Suprapubic skin (tissue), 4 donors: ENCODE measurements around the gene AGMO.

Experiments
- EP300 ChIP-seq: sonication (generic); formaldehyde crosslinking; IDR thresholded peaks from one replicate; pipeline ENCODE4 v1.6.1; 2017; ENCODE audit warnings: antibody characterized with exemption
- POLR2A ChIP-seq, 2 donors: fragments of 450-650 bp; IDR thresholded peaks; one replicate each; pipeline ENCODE4 v1.6.1; 2017; ENCODE audit warnings: antibody characterized with exemption in 2 of 2, mild to moderate bottlenecking in 2 of 2, moderate library complexity in 2 of 2
- POLR2AphosphoS5 ChIP-seq, 3 donors: sonication (generic); formaldehyde crosslinking; IDR thresholded peaks; one replicate each; pipeline ENCODE4 v1.6.1; 2017; ENCODE audit warnings: antibody characterized with exemption in 3 of 3
- TF ChIP-seq, protein P1 (sequence below), 2 donors: fragments of 200-600 bp in 1 of 2; fragments of 450-650 bp in 1 of 2; sonication (generic) in 1 of 2; IDR thresholded peaks; one replicate each; pipeline ENCODE4 v1.5.1; 2016 to 2019; ENCODE audit warnings: antibody characterized with exemption in 2 of 2, mild to moderate bottlenecking in 1 of 2, moderate library complexity in 1 of 2

DNA sequence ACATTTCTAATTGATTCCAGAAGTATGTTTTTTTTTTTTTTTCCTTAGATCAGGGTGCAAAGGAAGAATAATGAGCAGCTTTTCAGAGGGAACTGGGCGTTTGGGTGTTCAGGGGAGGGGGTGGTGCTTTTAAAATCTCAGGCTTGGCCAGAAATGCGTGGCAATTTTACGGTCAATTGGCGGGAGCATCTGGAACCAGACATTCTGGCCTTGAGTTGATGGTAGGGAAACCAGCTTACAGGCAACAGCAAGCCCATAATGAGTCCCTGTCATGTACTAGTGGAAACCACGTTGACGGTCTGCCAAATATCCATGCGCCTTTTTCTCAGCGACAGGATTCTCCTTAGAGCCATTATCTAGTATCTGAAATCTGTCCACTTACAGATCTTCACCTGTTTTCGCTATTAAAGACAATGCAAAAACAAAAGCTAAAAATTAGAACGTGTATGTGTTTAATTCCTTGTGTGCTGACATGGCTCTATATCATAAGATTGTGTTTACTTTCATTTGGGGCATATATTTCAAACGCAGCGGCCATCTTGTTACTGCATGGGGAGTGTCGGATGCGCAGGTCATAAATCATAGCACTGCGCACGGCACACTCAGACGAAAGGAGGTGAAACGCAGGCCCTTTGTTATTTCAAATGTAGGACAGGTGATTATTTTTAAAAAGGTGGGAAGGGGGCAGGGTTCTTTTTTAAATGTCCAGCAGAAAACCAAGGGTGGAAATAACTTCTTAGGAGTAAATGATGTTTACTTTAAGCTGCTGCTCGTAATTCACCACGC is 209.2 kb downstream of the AGMO start:
- TF ChIP-seq, protein P1, sequence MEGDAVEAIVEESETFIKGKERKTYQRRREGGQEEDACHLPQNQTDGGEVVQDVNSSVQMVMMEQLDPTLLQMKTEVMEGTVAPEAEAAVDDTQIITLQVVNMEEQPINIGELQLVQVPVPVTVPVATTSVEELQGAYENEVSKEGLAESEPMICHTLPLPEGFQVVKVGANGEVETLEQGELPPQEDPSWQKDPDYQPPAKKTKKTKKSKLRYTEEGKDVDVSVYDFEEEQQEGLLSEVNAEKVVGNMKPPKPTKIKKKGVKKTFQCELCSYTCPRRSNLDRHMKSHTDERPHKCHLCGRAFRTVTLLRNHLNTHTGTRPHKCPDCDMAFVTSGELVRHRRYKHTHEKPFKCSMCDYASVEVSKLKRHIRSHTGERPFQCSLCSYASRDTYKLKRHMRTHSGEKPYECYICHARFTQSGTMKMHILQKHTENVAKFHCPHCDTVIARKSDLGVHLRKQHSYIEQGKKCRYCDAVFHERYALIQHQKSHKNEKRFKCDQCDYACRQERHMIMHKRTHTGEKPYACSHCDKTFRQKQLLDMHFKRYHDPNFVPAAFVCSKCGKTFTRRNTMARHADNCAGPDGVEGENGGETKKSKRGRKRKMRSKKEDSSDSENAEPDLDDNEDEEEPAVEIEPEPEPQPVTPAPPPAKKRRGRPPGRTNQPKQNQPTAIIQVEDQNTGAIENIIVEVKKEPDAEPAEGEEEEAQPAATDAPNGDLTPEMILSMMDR (IDR thresholded peaks at IDR 0.05) = no peak
- TF ChIP-seq POLR2AphosphoS5 (IDR thresholded peaks at IDR 0.05) (no peak), POLR2A (IDR thresholded peaks at IDR 0.05) (no peak), EP300 (no peak)
